OCI-LY1 (cell line): ENCODE results near the gene LAMA4.

Source experiments
- H2AFZ ChIP-seq: fragments of 200-600 bp; sonication (generic), shearing (Covaris generic); 2 replicates; pipeline ENCODE4 v1.6.0; 2014; ENCODE audit warnings: antibody characterized with exemption, mild to moderate bottlenecking, low read length
- H3F3A ChIP-seq: fragments of 200-600 bp; sonication (generic), shearing (Covaris generic); 2 replicates; pipeline ENCODE4 v1.6.0; 2014; ENCODE audit warnings: mild to moderate bottlenecking, antibody characterized with exemption, low read length, moderate library complexity; ENCODE audit not compliant: insufficient read depth
- H3K27ac ChIP-seq: fragments of 200-600 bp; sonication (generic); 2 replicates; pipeline ENCODE4 v1.5.1; 2014; ENCODE audit warnings: low read length, mixed run types, mild to moderate bottlenecking, low read depth; ENCODE audit not compliant: poor library complexity, severe bottlenecking
- H3K27me3 ChIP-seq: fragments of 200-600 bp; sonication (generic); 2 replicates; pipeline ENCODE4 v1.6.0; 2014; ENCODE audit warnings: antibody characterized with exemption, mild to moderate bottlenecking, low read length, moderate library complexity; ENCODE audit not compliant: insufficient read depth
- H3K36me3 ChIP-seq: fragments of 200-600 bp; sonication (generic); 2 replicates; pipeline ENCODE4 v1.6.1; 2014; ENCODE audit warnings: mild to moderate bottlenecking, antibody characterized with exemption, low read length, moderate library complexity, mixed read lengths; ENCODE audit not compliant: insufficient read depth
- H3K4me1 ChIP-seq: fragments of 200-600 bp; sonication (generic); 2 replicates; pipeline ENCODE4 v1.5.1; 2014; ENCODE audit warnings: mild to moderate bottlenecking, low read length, moderate library complexity; ENCODE audit not compliant: insufficient read depth, severe bottlenecking
- H3K4me2 ChIP-seq: fragments of 200-600 bp; sonication (generic), shearing (Covaris generic); 2 replicates; pipeline ENCODE4 v1.6.1; 2014; ENCODE audit warnings: low read length
- H3K4me3 ChIP-seq: fragments of 200-600 bp; sonication (generic); 2 replicates; pipeline ENCODE4 v1.5.1; 2014; ENCODE audit warnings: low read length, low read depth, mild to moderate bottlenecking, mixed read lengths; ENCODE audit not compliant: poor library complexity, severe bottlenecking
- H3K79me2 ChIP-seq: fragments of 200-600 bp; shearing (Covaris generic); 2 replicates; pipeline ENCODE4 v1.6.1; 2016; ENCODE audit warnings: mixed run types, low read length, mixed read lengths; ENCODE audit not compliant: insufficient read depth
- H3K9ac ChIP-seq: fragments of 200-600 bp; sonication (generic), shearing (Covaris generic); 2 replicates; pipeline ENCODE4 v1.6.1; 2014; ENCODE audit warnings: mild to moderate bottlenecking, low read length, mixed read lengths
- H3K9me2 ChIP-seq: fragments of 200-600 bp; sonication (generic), shearing (Covaris generic); 2 replicates; pipeline ENCODE4 v1.6.1; 2014; ENCODE audit warnings: low read depth, mild to moderate bottlenecking, low read length, mixed read lengths
- H3K9me3 ChIP-seq: fragments of 200-600 bp; shearing (Covaris generic); 2 replicates; pipeline ENCODE4 v1.6.1; 2014; ENCODE audit warnings: low read length, mixed read lengths
- H4K20me1 ChIP-seq: fragments of 200-600 bp; sonication (generic), shearing (Covaris generic); 2 replicates; pipeline ENCODE4 v1.6.0; 2016; ENCODE audit warnings: mild to moderate bottlenecking, low read length; ENCODE audit not compliant: insufficient read depth
- CTCF ChIP-seq: fragments of 200-600 bp; sonication (generic), shearing (Covaris generic); IDR thresholded peaks from 2 replicates; pipeline ENCODE4 v1.5.1; 2017; ENCODE audit warnings: mild to moderate bottlenecking, antibody characterized with exemption, low read length, moderate library complexity, mixed read lengths
- EZH2 ChIP-seq: fragments of 200-600 bp; sonication (generic), shearing (Covaris generic); IDR thresholded peaks from 2 replicates; pipeline ENCODE4 v1.8.0; 2017; ENCODE audit warnings: borderline replicate concordance, mixed run types, mild to moderate bottlenecking, antibody characterized with exemption, low read length, moderate library complexity, mixed read lengths

Gene LAMA4

GRCh38 chr6:112163295-112164257 is 90.8 kb downstream of the LAMA4 start:
- Histone ChIP-seq H3F3A (no peaks in the 10 kb centered on the region), H3K27me3 (no peaks in the 10 kb centered on the region), H2AFZ (no peak overlapping the region)

GRCh38 chr6:112160745-112161144 is 93.6 kb downstream of the LAMA4 start:
- H3K9me2 ChIP-seq: no peaks in the 10 kb centered on the region
- H2AFZ ChIP-seq: no peak overlapping the region
- H4K20me1 ChIP-seq: no peaks in the 10 kb centered on the region
- H3K36me3 ChIP-seq: no peaks in the 10 kb centered on the region
- no peaks in the 10 kb centered on the region for H3K27me3 ChIP-seq
- no peak overlapping the region for H3K9ac ChIP-seq
- no peak overlapping the region for H3K27ac ChIP-seq
- H3K4me1 ChIP-seq: no peaks in the 10 kb centered on the region
- H3K4me3 ChIP-seq: no peak overlapping the region
- no peak for TF ChIP-seq EZH2
- TF ChIP-seq CTCF: no peak
- H3K9me3 ChIP-seq: no peaks in the 10 kb centered on the region
- H3F3A ChIP-seq: no peaks in the 10 kb centered on the region
- no peaks in the 10 kb centered on the region for H3K79me2 ChIP-seq
- H3K4me2 ChIP-seq: no peak overlapping the region

More at GRCh38 chr6:112163295-112164257, 90.8 kb downstream of the LAMA4 start:
- no peak overlapping the region for H3K4me3 ChIP-seq
- TF ChIP-seq EZH2 (no peak), CTCF (peak; percentile 90)
- H3K36me3 ChIP-seq: no peaks in the 10 kb centered on the region
- H3K9ac ChIP-seq: no peak overlapping the region
- no peaks in the 10 kb centered on the region for H3K9me3 ChIP-seq
- H3K4me1 ChIP-seq: no peaks in the 10 kb centered on the region
- no peaks in the 10 kb centered on the region for H3K79me2 ChIP-seq
- no peak overlapping the region for H3K4me2 ChIP-seq
- H3K27ac ChIP-seq: no peak overlapping the region
- no peaks in the 10 kb centered on the region for H4K20me1 ChIP-seq
- H3K9me2 ChIP-seq: no peaks in the 10 kb centered on the region

- H3K9me3 ChIP-seq: no peaks in the 10 kb centered on the region
- no peak overlapping the region for H2AFZ ChIP-seq
- no peaks in the 10 kb centered on the region for H3F3A ChIP-seq
- no peaks in the 10 kb centered on the region for H3K27me3 ChIP-seq
- no peaks in the 10 kb centered on the region for H3K9me2 ChIP-seq
- no peaks in the 10 kb centered on the region for H3K36me3 ChIP-seq
- H3K9ac ChIP-seq: no peak overlapping the region
- H3K4me2 ChIP-seq: no peak overlapping the region
- no peaks in the 10 kb centered on the region for H4K20me1 ChIP-seq
- H3K27ac ChIP-seq: no peak overlapping the region
- H3K79me2 ChIP-seq: no peaks in the 10 kb centered on the region
- no peak for TF ChIP-seq EZH2
- no peak for TF ChIP-seq CTCF
- H3K4me3 ChIP-seq: no peak overlapping the region
- H3K4me1 ChIP-seq: no peaks in the 10 kb centered on the region
Measured at GRCh38 chr6:112156668-112157067, 97.7 kb downstream of the LAMA4 start.
